BLaER1 treated with 17β-estradiol and CSF1 and Interleukin-3, amounts not matched to agents 10 nM and 100 nM (cell line): ENCODE data around the gene NRTN.
A peak's percentile ranks its signal among the peaks of the same experiment; 100 is the strongest.
"Not testable (repeated sequence)": the region's sequence is repeated elsewhere in the genome, so short reads cannot be mapped to it uniquely, and the experiment has no call there.

ENCODE experiments used
- H3K27ac ChIP-seq, 11 experiments: shearing (Covaris generic); formaldehyde crosslinking; 2 replicates each; pipeline ENCODE4 v1.8.1; 2022
- H3K27me3 ChIP-seq, 11 experiments: shearing (Covaris generic); formaldehyde crosslinking; 2 replicates each; pipeline ENCODE4 v1.8.1; 2022
- H3K36me3 ChIP-seq, 11 experiments: shearing (Covaris generic); formaldehyde crosslinking; 2 replicates each; pipeline ENCODE4 v1.8.1; 2022
- H3K4me1 ChIP-seq, 10 experiments: shearing (Covaris generic); formaldehyde crosslinking; 2 replicates each; pipeline ENCODE4 v1.8.1; 2022
- H3K4me2 ChIP-seq, 11 experiments: shearing (Covaris generic); formaldehyde crosslinking; 2 replicates each; pipeline ENCODE4 v1.8.1; 2022
- H3K4me3 ChIP-seq, 10 experiments: shearing (Covaris generic); formaldehyde crosslinking; 2 replicates each; pipeline ENCODE4 v1.8.1; 2022
- H3K9ac ChIP-seq, 11 experiments: shearing (Covaris generic); formaldehyde crosslinking; 2 replicates each; pipeline ENCODE4 v1.8.1; 2022
- H3K9me3 ChIP-seq, 11 experiments: shearing (Covaris generic); formaldehyde crosslinking; replicated peaks in 1 of 11; 2 replicates each; pipeline ENCODE4 v1.8.1; 2022
- H4K20me1 ChIP-seq, 11 experiments: shearing (Covaris generic); formaldehyde crosslinking; 2 replicates each; pipeline ENCODE4 v1.8.1; 2022
- Cebpa-rat ChIP-seq, 11 experiments: shearing (Covaris generic); IDR thresholded peaks; 2 replicates each; pipeline ENCODE4 v1.8.1; 2022

Gene NRTN

GRCh38 chr19:5778402-5778801 lies 26.5 kb upstream of the NRTN start:
- TF ChIP-seq Cebpa-rat (IDR thresholded peaks at IDR 0.05): no peak
- peaks cover 0 to 8% (median 0%) of the 10 kb centered on the region in 10 experiments; a peak in 5 of 20 replicates for H3K4me1 ChIP-seq
- no peak overlapping the region for H3K9ac ChIP-seq
- no peak overlapping the region for H3K4me3 ChIP-seq
- H3K27ac ChIP-seq: no peak overlapping the region
- peaks cover 0 to 19% (median 0%) of the 10 kb centered on the region in 11 experiments; a peak in 4 of 22 replicates for H4K20me1 ChIP-seq
- no peaks in the 10 kb centered on the region for H3K27me3 ChIP-seq
- H3K36me3 ChIP-seq: peaks cover 0 to 15% (median 11%) of the 10 kb centered on the region in 11 experiments; a peak in 14 of 22 replicates
- H3K4me2 ChIP-seq: no peak overlapping the region
- H3K9me3 ChIP-seq: no peaks in the 10 kb centered on the region

- H3K27me3 ChIP-seq, H3K27ac ChIP-seq, H3K9ac ChIP-seq, H3K4me2 ChIP-seq, H3K4me1 ChIP-seq, H3K4me3 ChIP-seq, H3K9me3 ChIP-seq: not testable (repeated sequence)
- Histone ChIP-seq H3K36me3 (peaks cover 21 to 40% (median 36%) of the 10 kb centered on the region in 11 experiments), H4K20me1 (peaks cover 0 to 44% (median 23%) of the 10 kb centered on the region in 11 experiments; a peak in 16 of 22 replicates)
Measured at GRCh38 chr19:5780916-5781315, 24.0 kb upstream of the NRTN start.

- Histone ChIP-seq H4K20me1 (peaks cover 0 to 58% (median 37%) of the 10 kb centered on the region in 11 experiments; a peak in 17 of 22 replicates), H3K27me3 (no peaks in the 10 kb centered on the region), H3K4me3 (no peak overlapping the region), H3K27ac (no peak overlapping the region), H3K4me1 (no peaks in the 10 kb centered on the region), H3K4me2 (no peak overlapping the region), H3K36me3 (peaks cover 35 to 54% (median 50%) of the 10 kb centered on the region in 11 experiments), H3K9me3 (no peaks in the 10 kb centered on the region), H3K9ac (no peak overlapping the region)
- no peak for TF ChIP-seq Cebpa-rat (IDR thresholded peaks at IDR 0.05)
Measured at GRCh38 chr19:5782322-5782721, 22.5 kb upstream of the NRTN start.

GRCh38 chr19:5782945-5783919 lies 21.6 kb upstream of the NRTN start:
- H3K27me3 ChIP-seq: no peaks in the 10 kb centered on the region
- no peak overlapping the region for H3K27ac ChIP-seq
- H3K9ac ChIP-seq: no peak overlapping the region
- peaks cover 44 to 63% (median 59%) of the 10 kb centered on the region in 11 experiments for H3K36me3 ChIP-seq
- no peak overlapping the region for H3K4me2 ChIP-seq
- H3K4me1 ChIP-seq: no peaks in the 10 kb centered on the region
- peaks cover 0 to 67% (median 46%) of the 10 kb centered on the region in 11 experiments; a peak in 18 of 22 replicates for H4K20me1 ChIP-seq
- no peaks in the 10 kb centered on the region for H3K9me3 ChIP-seq
- no peak for TF ChIP-seq Cebpa-rat (IDR thresholded peaks at IDR 0.05)
- no peak overlapping the region for H3K4me3 ChIP-seq

GRCh38 chr19:5784581-5785147 lies 20.2 kb upstream of the NRTN start, which contains the start of gene PRR22:
TSS of gene PRR22 (minus strand) at chr19:5784746. CDS start at chr19:5784660, 86 bp downstream.
- no peak within 1 kb of the TSS for H3K4me2 ChIP-seq
- H3K36me3 ChIP-seq: peaks cover 58 to 78% (median 73%) of the 10 kb centered on the region in 11 experiments
- H3K9ac ChIP-seq: no peak within 1 kb of the TSS; a peak in 1 of 22 replicates
- H3K9me3 ChIP-seq: no peaks in the 10 kb centered on the region
- H3K27ac ChIP-seq: no peak within 1 kb of the TSS
- H4K20me1 ChIP-seq: peaks cover 3 to 81% (median 60%) of the 10 kb centered on the region in 11 experiments; a peak in 19 of 22 replicates
- no peaks in the 10 kb centered on the region for H3K27me3 ChIP-seq
- no peak for TF ChIP-seq Cebpa-rat (IDR thresholded peaks at IDR 0.05)
- H3K4me1 ChIP-seq: peaks cover 0 to 1% (median under 1%) of the 10 kb centered on the region in 10 experiments; a peak in 10 of 20 replicates
- H3K4me3 ChIP-seq: no peak within 1 kb of the TSS

- Histone ChIP-seq H3K4me2 (no peak overlapping the region), H3K27me3 (no peaks in the 10 kb centered on the region), H3K36me3 (peaks cover 63 to 84% (median 79%) of the 10 kb centered on the region in 11 experiments), H3K9ac (no peak overlapping the region), H3K4me3 (no peak overlapping the region), H3K9me3 (no peaks in the 10 kb centered on the region), H4K20me1 (peaks cover 8 to 89% (median 67%) of the 10 kb centered on the region in 11 experiments; a peak in 19 of 22 replicates), H3K27ac (no peak overlapping the region), H3K4me1 (peaks cover 6 to 8% (median 7%) of the 10 kb centered on the region in 10 experiments)
- no peak for TF ChIP-seq Cebpa-rat (IDR thresholded peaks at IDR 0.05)
Measured at GRCh38 chr19:5785423-5785822, 19.4 kb upstream of the NRTN start.

GRCh38 chr19:5786593-5787408 lies 18.1 kb upstream of the NRTN start:
- Histone ChIP-seq H3K27me3 (no peaks in the 10 kb centered on the region), H3K36me3 (peaks cover 63 to 84% (median 79%) of the 10 kb centered on the region in 11 experiments), H3K4me1 (peaks cover 6 to 13% (median 7%) of the 10 kb centered on the region in 10 experiments), H3K4me2 (no peak overlapping the region), H4K20me1 (peaks cover 8 to 87% (median 67%) of the 10 kb centered on the region in 11 experiments; a peak in 19 of 22 replicates), H3K9ac (no peak overlapping the region), H3K9me3 (no peaks in the 10 kb centered on the region), H3K27ac (no peak overlapping the region), H3K4me3 (no peak overlapping the region)
- no peak for TF ChIP-seq Cebpa-rat (IDR thresholded peaks at IDR 0.05)

GRCh38 chr19:5787409-5788182 lies 17.3 kb upstream of the NRTN start:
- H4K20me1 ChIP-seq: peaks cover 8 to 79% (median 66%) of the 10 kb centered on the region in 11 experiments; a peak in 19 of 22 replicates
- H3K4me2 ChIP-seq: no peak overlapping the region
- H3K4me1 ChIP-seq: peaks cover 6 to 13% (median 7%) of the 10 kb centered on the region in 10 experiments
- no peak for TF ChIP-seq Cebpa-rat (IDR thresholded peaks at IDR 0.05)
- no peaks in the 10 kb centered on the region for H3K27me3 ChIP-seq
- no peaks in the 10 kb centered on the region for H3K9me3 ChIP-seq
- H3K36me3 ChIP-seq: peaks cover 63 to 78% (median 76%) of the 10 kb centered on the region in 11 experiments
- no peak overlapping the region for H3K4me3 ChIP-seq
- H3K27ac ChIP-seq: no peak overlapping the region
- H3K9ac ChIP-seq: peak overlapping the region in 1 of 11 experiments; percentile 31; a peak in 1 of 22 replicates
